GM12878 (cell line): ENCODE results near the gene CDHR5. TPM values are rescaled to one million over a fixed set of nuclear protein-coding genes. Genes with fewer than 3 reads are reported as not detected.

Experiments used
- ATF7 ChIP-seq: fragments of 450-650 bp; IDR thresholded peaks from 2 replicates; pipeline ENCODE4 v1.6.1; 2016; ENCODE audit warnings: low read depth, mild to moderate bottlenecking
- CHD2 ChIP-seq: IDR thresholded peaks from 2 replicates; pipeline ENCODE4 v1.6.1; 2011; ENCODE audit warnings: low read depth, low read length, improper control_type of control experiment, borderline replicate concordance
- FOXK2 ChIP-seq: fragments of 450-650 bp; IDR thresholded peaks from 2 replicates; pipeline ENCODE4 v1.6.1; 2017; ENCODE audit warnings: mild to moderate bottlenecking, moderate library complexity
- FOXM1 ChIP-seq: IDR thresholded peaks from 2 replicates; pipeline ENCODE4 v1.6.1; 2012; ENCODE audit warnings: low read depth, mild to moderate bottlenecking, inconsistent platforms, low read length, moderate library complexity
- GABPA ChIP-seq: IDR thresholded peaks from 2 replicates; pipeline ENCODE4 v1.6.1; 2014; ENCODE audit warnings: antibody characterized with exemption, low read depth, mild to moderate bottlenecking, inconsistent platforms
- MEF2A ChIP-seq: IDR thresholded peaks from 2 replicates; pipeline ENCODE4 v1.6.1; 2011; ENCODE audit warnings: low read depth, mild to moderate bottlenecking, low read length, moderate library complexity; ENCODE audit not compliant: insufficient read depth
- MEF2B ChIP-seq: fragments of 450-650 bp; IDR thresholded peaks from 2 replicates; pipeline ENCODE4 v1.6.1; 2018; ENCODE audit warnings: mild to moderate bottlenecking, moderate library complexity; ENCODE audit not compliant: partially characterized antibody, poor library complexity, severe bottlenecking
- MTA2 ChIP-seq: fragments of 450-650 bp; IDR thresholded peaks from 2 replicates; pipeline ENCODE4 v1.6.1; 2016; ENCODE audit warnings: low read depth, mild to moderate bottlenecking, moderate library complexity
- MXI1 ChIP-seq: fragments of 150-350 bp; IDR thresholded peaks from 2 replicates; pipeline ENCODE4 v1.6.1; 2011; ENCODE audit warnings: low read depth, mild to moderate bottlenecking, inconsistent platforms, low read length, improper control_type of control experiment
- NBN ChIP-seq: fragments of 450-650 bp; IDR thresholded peaks from 2 replicates; pipeline ENCODE4 v1.6.1; 2016
- NFYB ChIP-seq: IDR thresholded peaks from 2 replicates; pipeline ENCODE4 v1.6.1; 2011; ENCODE audit warnings: low read depth, mild to moderate bottlenecking, low read length, improper control_type of control experiment, moderate library complexity; ENCODE audit not compliant: insufficient read depth
- NRF1 ChIP-seq: conservative IDR thresholded peaks from 2 replicates; pipeline ENCODE4 v1.6.1; 2011; ENCODE audit warnings: mild to moderate bottlenecking, low read depth, low read length, improper control_type of control experiment
- RCOR1 ChIP-seq: conservative IDR thresholded peaks from 2 replicates; pipeline ENCODE4 v1.6.1; 2012; ENCODE audit warnings: low read depth, low read length, improper control_type of control experiment
- SMC3 ChIP-seq: IDR thresholded peaks from 2 replicates; pipeline ENCODE4 v1.6.1; 2011; ENCODE audit warnings: low read length, improper control_type of control experiment, borderline replicate concordance
- SRF ChIP-seq, 2 experiments: IDR thresholded peaks; 2 replicates each; pipeline ENCODE4 v1.6.1; 2011; ENCODE audit warnings: low read depth in 2 of 2, low read length in 2 of 2, mild to moderate bottlenecking in 1 of 2, moderate library complexity in 1 of 2
- SUPT20H ChIP-seq: IDR thresholded peaks from 2 replicates; pipeline ENCODE4 v1.6.1; 2011; ENCODE audit warnings: low read depth, mild to moderate bottlenecking, low read length, moderate library complexity, borderline replicate concordance; ENCODE audit not compliant: control insufficient read depth
- TARDBP ChIP-seq: IDR thresholded peaks from 2 replicates; pipeline ENCODE4 v1.6.1; 2016; ENCODE audit warnings: borderline replicate concordance
- TCF3 ChIP-seq: IDR thresholded peaks from 2 replicates; pipeline ENCODE4 v1.6.1; 2012; ENCODE audit warnings: low read depth, mild to moderate bottlenecking, low read length, borderline replicate concordance; ENCODE audit not compliant: insufficient read depth
- polyA plus RNA-seq, 11 experiments: library from polyadenylated mRNA; depleted of rRNA in 4 of 11; unstranded in 6 of 11; stranded (reverse) in 5 of 11; fragments of >200 nt; fragmentation: Nextera tagmentation in 4 of 11; fragmentation: Illumina TruSeq in 1 of 11; extraction: Ambion mirVana in 4 of 11; extraction: Trizol in 1 of 11; gene quantifications; 1 replicate in 1 of 11; 2 replicates in 10 of 11; pipeline versions ENCODE4 v1.2.1 to v1.2.3, GENCODE V29; 2011 to 2016; ENCODE audit warnings: inconsistent platforms in 2 of 11, missing spikeins in 2 of 11, low read depth in 1 of 11
- total RNA-seq, 4 experiments: library from RNA; depleted of rRNA in 3 of 4; stranded (reverse); fragments of >200 nt in 3 of 4; fragmentation: Illumina TruSeq in 1 of 4; extraction: Trizol in 1 of 4; gene quantifications; 2 replicates each; pipeline versions ENCODE4 v1.2.1 to v1.2.3, GENCODE V29; 2013 to 2021
- TF ChIP-seq, protein P1 (sequence below): fragments of 150-350 bp; IDR thresholded peaks from 2 replicates; pipeline ENCODE4 v1.6.1; 2016; ENCODE audit warnings: low read depth, low read length
- TF ChIP-seq, protein P2 (sequence below): fragments of 450-650 bp; IDR thresholded peaks from 2 replicates; pipeline ENCODE4 v1.6.1; 2017; ENCODE audit warnings: mild to moderate bottlenecking, moderate library complexity

CDHR5 gene
- total and polyA plus RNA-seq, 10 of the 15 experiments (the other 5 are each of a cell fraction or from before 2014, with no cell fraction given) = 0.06 TPM; not detected in 9

DNA sequence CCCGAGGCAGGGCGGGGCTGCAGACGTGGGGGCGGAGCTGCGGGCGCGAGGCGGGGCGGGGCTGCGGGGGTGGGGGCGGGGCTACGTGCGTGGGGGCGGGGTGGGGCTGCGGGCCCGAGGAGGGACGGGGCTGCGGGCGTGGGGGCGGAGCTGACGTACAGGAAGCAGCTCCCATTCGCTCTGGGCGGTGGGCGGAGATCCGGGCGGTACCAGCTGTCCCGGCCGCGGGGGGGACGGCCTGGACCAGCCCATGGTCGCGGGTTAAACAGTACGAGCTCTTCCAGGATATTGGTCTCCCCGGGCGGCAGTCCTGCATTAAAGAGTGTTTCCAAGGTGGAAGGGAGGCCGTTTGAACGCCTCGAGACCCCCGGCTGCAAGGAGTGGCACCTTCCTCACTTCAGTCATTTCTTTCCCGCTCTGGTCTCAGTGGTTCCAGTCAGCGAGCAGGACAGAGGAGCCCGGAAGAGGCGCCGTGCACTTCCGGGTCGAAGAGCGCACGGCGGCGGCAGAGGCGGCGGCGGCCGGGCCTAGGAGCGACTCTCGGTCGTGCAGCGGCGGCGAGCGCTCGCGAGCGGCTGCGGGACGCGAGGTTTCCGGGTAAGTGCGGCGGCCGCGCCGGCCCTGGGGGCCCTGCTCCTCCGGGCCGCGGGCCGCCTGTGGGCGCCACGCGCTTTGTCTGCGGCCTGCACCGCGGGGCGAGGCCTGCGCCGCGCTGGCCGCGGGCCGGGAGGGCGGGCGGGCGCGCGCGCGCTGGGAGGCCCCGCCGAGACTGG lies 48.6 kb downstream of the CDHR5 start, which contains the start of gene PHRF1 (continued):
- TF ChIP-seq RCOR1 = no peak
- TF ChIP-seq FOXM1 = no peak; the same call in 1 of the 2 replicates
- TF ChIP-seq MEF2A = 0 out of 2 replicates have a peak, but pooled peaks have one; percentile 26
- TF ChIP-seq TARDBP = no peak
- no peak for TF ChIP-seq NRF1
- TF ChIP-seq GABPA = peak; percentile 92
- peak; percentile 84 for TF ChIP-seq MXI1
- TF ChIP-seq MEF2B = no peak
- peak; percentile 72 for TF ChIP-seq CHD2
- TF ChIP-seq FOXK2 = peak; percentile 99
- TF ChIP-seq SMC3 = no peak
- TF ChIP-seq SRF (IDR thresholded peaks at IDR 0.05; ENCODE audit: low read depth in 2 of 2, low read length in 2 of 2) = no peak
- TF ChIP-seq MTA2 = peak; percentile 86
- no peak for TF ChIP-seq TCF3
- TF ChIP-seq NBN = peak; percentile 98
- peak; percentile 100 for TF ChIP-seq ATF7
- TF ChIP-seq NFYB = peak; percentile 36; the same call in 1 of the 2 replicates
- TF ChIP-seq, protein P1, sequence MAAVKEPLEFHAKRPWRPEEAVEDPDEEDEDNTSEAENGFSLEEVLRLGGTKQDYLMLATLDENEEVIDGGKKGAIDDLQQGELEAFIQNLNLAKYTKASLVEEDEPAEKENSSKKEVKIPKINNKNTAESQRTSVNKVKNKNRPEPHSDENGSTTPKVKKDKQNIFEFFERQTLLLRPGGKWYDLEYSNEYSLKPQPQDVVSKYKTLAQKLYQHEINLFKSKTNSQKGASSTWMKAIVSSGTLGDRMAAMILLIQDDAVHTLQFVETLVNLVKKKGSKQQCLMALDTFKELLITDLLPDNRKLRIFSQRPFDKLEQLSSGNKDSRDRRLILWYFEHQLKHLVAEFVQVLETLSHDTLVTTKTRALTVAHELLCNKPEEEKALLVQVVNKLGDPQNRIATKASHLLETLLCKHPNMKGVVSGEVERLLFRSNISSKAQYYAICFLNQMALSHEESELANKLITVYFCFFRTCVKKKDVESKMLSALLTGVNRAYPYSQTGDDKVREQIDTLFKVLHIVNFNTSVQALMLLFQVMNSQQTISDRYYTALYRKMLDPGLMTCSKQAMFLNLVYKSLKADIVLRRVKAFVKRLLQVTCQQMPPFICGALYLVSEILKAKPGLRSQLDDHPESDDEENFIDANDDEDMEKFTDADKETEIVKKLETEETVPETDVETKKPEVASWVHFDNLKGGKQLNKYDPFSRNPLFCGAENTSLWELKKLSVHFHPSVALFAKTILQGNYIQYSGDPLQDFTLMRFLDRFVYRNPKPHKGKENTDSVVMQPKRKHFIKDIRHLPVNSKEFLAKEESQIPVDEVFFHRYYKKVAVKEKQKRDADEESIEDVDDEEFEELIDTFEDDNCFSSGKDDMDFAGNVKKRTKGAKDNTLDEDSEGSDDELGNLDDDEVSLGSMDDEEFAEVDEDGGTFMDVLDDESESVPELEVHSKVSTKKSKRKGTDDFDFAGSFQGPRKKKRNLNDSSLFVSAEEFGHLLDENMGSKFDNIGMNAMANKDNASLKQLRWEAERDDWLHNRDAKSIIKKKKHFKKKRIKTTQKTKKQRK = no peak
- TF ChIP-seq SUPT20H = no peak
- TF ChIP-seq, protein P2, sequence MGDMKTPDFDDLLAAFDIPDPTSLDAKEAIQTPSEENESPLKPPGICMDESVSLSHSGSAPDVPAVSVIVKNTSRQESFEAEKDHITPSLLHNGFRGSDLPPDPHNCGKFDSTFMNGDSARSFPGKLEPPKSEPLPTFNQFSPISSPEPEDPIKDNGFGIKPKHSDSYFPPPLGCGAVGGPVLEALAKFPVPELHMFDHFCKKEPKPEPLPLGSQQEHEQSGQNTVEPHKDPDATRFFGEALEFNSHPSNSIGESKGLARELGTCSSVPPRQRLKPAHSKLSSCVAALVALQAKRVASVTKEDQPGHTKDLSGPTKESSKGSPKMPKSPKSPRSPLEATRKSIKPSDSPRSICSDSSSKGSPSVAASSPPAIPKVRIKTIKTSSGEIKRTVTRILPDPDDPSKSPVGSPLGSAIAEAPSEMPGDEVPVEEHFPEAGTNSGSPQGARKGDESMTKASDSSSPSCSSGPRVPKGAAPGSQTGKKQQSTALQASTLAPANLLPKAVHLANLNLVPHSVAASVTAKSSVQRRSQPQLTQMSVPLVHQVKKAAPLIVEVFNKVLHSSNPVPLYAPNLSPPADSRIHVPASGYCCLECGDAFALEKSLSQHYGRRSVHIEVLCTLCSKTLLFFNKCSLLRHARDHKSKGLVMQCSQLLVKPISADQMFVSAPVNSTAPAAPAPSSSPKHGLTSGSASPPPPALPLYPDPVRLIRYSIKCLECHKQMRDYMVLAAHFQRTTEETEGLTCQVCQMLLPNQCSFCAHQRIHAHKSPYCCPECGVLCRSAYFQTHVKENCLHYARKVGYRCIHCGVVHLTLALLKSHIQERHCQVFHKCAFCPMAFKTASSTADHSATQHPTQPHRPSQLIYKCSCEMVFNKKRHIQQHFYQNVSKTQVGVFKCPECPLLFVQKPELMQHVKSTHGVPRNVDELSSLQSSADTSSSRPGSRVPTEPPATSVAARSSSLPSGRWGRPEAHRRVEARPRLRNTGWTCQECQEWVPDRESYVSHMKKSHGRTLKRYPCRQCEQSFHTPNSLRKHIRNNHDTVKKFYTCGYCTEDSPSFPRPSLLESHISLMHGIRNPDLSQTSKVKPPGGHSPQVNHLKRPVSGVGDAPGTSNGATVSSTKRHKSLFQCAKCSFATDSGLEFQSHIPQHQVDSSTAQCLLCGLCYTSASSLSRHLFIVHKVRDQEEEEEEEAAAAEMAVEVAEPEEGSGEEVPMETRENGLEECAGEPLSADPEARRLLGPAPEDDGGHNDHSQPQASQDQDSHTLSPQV = no peak
